Spinal cord (tissue), 10 donors: Measurements from ENCODE around the gene TNP2. TPM values are rescaled to one million over a fixed set of nuclear protein-coding genes. Genes with fewer than 3 reads are reported as not detected.
A peak's percentile ranks its signal among the peaks of the same experiment; 100 is the strongest.

Source experiments
- DNase-seq, 6 donors: peaks; one replicate each; pipeline versions ENCODE4 v3.0.0 to v3.0.0-alpha.2; 2013 to 2015; ENCODE audit warnings: low spot score in 6 of 6, low read depth in 4 of 6
- H3K27ac ChIP-seq: one replicate; pipeline ENCODE4 v1.5.1; 2013; ENCODE audit warnings: low read depth, low read length, control low read depth
- H3K27me3 ChIP-seq: one replicate; pipeline ENCODE4 v1.6.1; 2013; ENCODE audit warnings: low read length; ENCODE audit not compliant: control insufficient read depth, insufficient read depth
- H3K36me3 ChIP-seq: one replicate; pipeline ENCODE4 v1.6.1; 2013; ENCODE audit warnings: low read length; ENCODE audit not compliant: control insufficient read depth, insufficient read depth
- H3K4me1 ChIP-seq: one replicate; pipeline ENCODE4 v1.6.1; 2013; ENCODE audit warnings: low read length; ENCODE audit not compliant: control insufficient read depth, insufficient read depth
- H3K4me3 ChIP-seq: one replicate; pipeline ENCODE4 v1.5.1; 2013; ENCODE audit warnings: low read depth, low read length, control low read depth
- H3K9me3 ChIP-seq: one replicate; pipeline ENCODE4 v1.6.1; 2013; ENCODE audit warnings: low read length; ENCODE audit not compliant: control insufficient read depth, insufficient read depth
- WGBS: methylation state at CpG from one replicate; pipeline ENCODE4 v1.1.5; 2013; ENCODE audit warnings: missing lambda C conversion rate; ENCODE audit not compliant: insufficient coverage; 5-methylcytosine and 5-hydroxymethylcytosine counted together
- polyA plus RNA-seq, 2 donors: library from polyadenylated mRNA; unstranded; fragments of 120-200 nt; gene quantifications; one replicate each; pipeline ENCODE4 v1.2.1, GENCODE V29; 2013; ENCODE audit not compliant: insufficient read length in 2 of 2
- total RNA-seq, 2 donors: library from RNA; depleted of rRNA in 1 of 2; stranded (reverse); fragments of 120-200 nt in 1 of 2; fragments of >200 nt in 1 of 2; gene quantifications; one replicate each; pipeline versions ENCODE4 v1.2.3 to v1.2.4, GENCODE V29; 2013 to 2014
- donor health status: healthy.

The TNP2 gene
- total and polyA plus RNA-seq, 4 donors: not detected

- 72% methylated on average over 4 of the region's 18 CpGs for WGBS
These were observed 17.3 kb downstream of the TNP2 start for GRCh38 chr16:11251525-11252481.

GRCh38 chr16:11250786-11251524 lies 18.2 kb downstream of the TNP2 start:
- peaks cover 16% of the 10 kb centered on the region for H3K4me1 ChIP-seq
- no peak for DNase-seq
- no peaks in the 10 kb centered on the region for H3K9me3 ChIP-seq
- 100% methylated on average over 1 of the region's 10 CpGs for WGBS
- peaks cover 2% of the 10 kb centered on the region for H3K27me3 ChIP-seq
- H3K4me3 ChIP-seq: no peak overlapping the region
- no peak overlapping the region for H3K27ac ChIP-seq
- H3K36me3 ChIP-seq: peaks cover 8% of the 10 kb centered on the region

More at GRCh38 chr16:11251525-11252481, 17.3 kb downstream of the TNP2 start:
- Histone ChIP-seq H3K27ac (no peak overlapping the region), H3K4me1 (peaks cover 23% of the 10 kb centered on the region), H3K9me3 (no peaks in the 10 kb centered on the region), H3K36me3 (peaks cover 8% of the 10 kb centered on the region), H3K4me3 (no peak overlapping the region), H3K27me3 (peaks cover 2% of the 10 kb centered on the region)
- no peak for DNase-seq

GRCh38 chr16:11250091-11250785 lies 18.9 kb downstream of the TNP2 start:
- Histone ChIP-seq H3K9me3 (no peaks in the 10 kb centered on the region), H3K36me3 (peaks cover 8% of the 10 kb centered on the region), H3K4me1 (peaks cover 16% of the 10 kb centered on the region), H3K4me3 (no peak overlapping the region), H3K27ac (no peak overlapping the region), H3K27me3 (peaks cover 2% of the 10 kb centered on the region)
- WGBS: 71% methylated on average over 15 of the region's 16 CpGs
- no peak for DNase-seq

GRCh38 chr16:11249233-11250061 lies 19.7 kb downstream of the TNP2 start:
- Histone ChIP-seq H3K4me1 (peaks cover 10% of the 10 kb centered on the region), H3K9me3 (no peaks in the 10 kb centered on the region), H3K4me3 (no peak overlapping the region), H3K27me3 (no peaks in the 10 kb centered on the region), H3K27ac (no peak overlapping the region), H3K36me3 (peaks cover 8% of the 10 kb centered on the region)
- 91% methylated on average over 61 of the region's 63 CpGs for WGBS
- no peak for DNase-seq

GRCh38 chr16:11248133-11248532 lies 21.0 kb downstream of the TNP2 start:
- Histone ChIP-seq H3K9me3 (no peaks in the 10 kb centered on the region), H3K27ac (no peak overlapping the region), H3K27me3 (no peaks in the 10 kb centered on the region), H3K4me1 (no peaks in the 10 kb centered on the region), H3K4me3 (no peak overlapping the region), H3K36me3 (peaks cover 8% of the 10 kb centered on the region)
- DNase-seq: no peak
- WGBS: 88% methylated on average over 6 of the region's 8 CpGs

GRCh38 chr16:11245988-11246387 lies 23.1 kb downstream of the TNP2 start:
- Histone ChIP-seq H3K4me3 (no peak overlapping the region), H3K36me3 (peaks cover 4% of the 10 kb centered on the region), H3K9me3 (no peaks in the 10 kb centered on the region), H3K27me3 (no peaks in the 10 kb centered on the region), H3K4me1 (no peaks in the 10 kb centered on the region), H3K27ac (no peak overlapping the region)
- DNase-seq: no peak

GRCh38 chr16:11245222-11245737 lies 23.8 kb downstream of the TNP2 start:
- no peak overlapping the region for H3K4me3 ChIP-seq
- peaks cover 4% of the 10 kb centered on the region for H3K36me3 ChIP-seq
- no peaks in the 10 kb centered on the region for H3K9me3 ChIP-seq
- DNase-seq: no peak
- no peak overlapping the region for H3K27ac ChIP-seq
- no peaks in the 10 kb centered on the region for H3K27me3 ChIP-seq
- 87% methylated on average over 4 of the region's 5 CpGs for WGBS
- H3K4me1 ChIP-seq: no peaks in the 10 kb centered on the region

GRCh38 chr16:11242658-11243057 lies 26.5 kb downstream of the TNP2 start:
- DNase-seq: peak in 2 of 6 donors; percentile 32 to 46
- Histone ChIP-seq H3K4me1 (no peaks in the 10 kb centered on the region), H3K27me3 (no peaks in the 10 kb centered on the region), H3K4me3 (no peak overlapping the region), H3K9me3 (no peaks in the 10 kb centered on the region), H3K27ac (no peak overlapping the region), H3K36me3 (no peaks in the 10 kb centered on the region)
- 85% methylated on average over 4 of the region's 12 CpGs for WGBS
